PC-9 (cell line): Measurements from ENCODE around the gene CYB5A. TPM values are rescaled to one million over a fixed set of nuclear protein-coding genes. Genes with fewer than 3 reads are reported as not detected.

Experiments
- BruUV-seq: library from RNA; stranded (reverse); fragments of 400-500 nt; replicated peaks from 2 replicates; lab custom pipeline; 2021; lab: Mats Ljungman, UMichigan
- CTCF ChIA-PET: fragments of 300-600 bp; sonication (Branson Sonifier 250); formaldehyde crosslinking; loops from one replicate; lab custom pipeline; 2022; ENCODE audit warnings: antibody characterized with exemption; lab: Charles Lee
- POLR2A ChIA-PET: fragments of 300-600 bp; sonication (Branson Sonifier 250); formaldehyde crosslinking; loops from one replicate; lab custom pipeline; 2022; ENCODE audit warnings: antibody characterized with exemption; ENCODE audit not compliant: unreplicated experiment; lab: Charles Lee
- DNase-seq, 2 experiments: peaks; one replicate each; pipeline versions ENCODE4 v3.0.0 to v3.0.0-alpha.2; 2015 to 2022; ENCODE audit warnings: mixed read lengths in 1 of 2
- H2AFZ ChIP-seq: fragments of 200-600 bp; sonication (generic); 2 replicates; pipeline ENCODE4 v1.8.1; 2017; ENCODE audit warnings: antibody characterized with exemption
- H3F3A ChIP-seq: fragments of 200-600 bp; sonication (generic); 2 replicates; pipeline ENCODE4 v1.8.1; 2017; ENCODE audit warnings: antibody characterized with exemption, mild to moderate bottlenecking, low read depth; ENCODE audit not compliant: insufficient read depth
- H3K27ac ChIP-seq: fragments of 200-600 bp; sonication (generic); 2 replicates; pipeline ENCODE4 v1.6.1; 2016; ENCODE audit warnings: mixed run types
- H3K27me3 ChIP-seq: fragments of 200-600 bp; sonication (generic); 2 replicates; pipeline ENCODE4 v1.6.1; 2016; ENCODE audit warnings: low read depth, mixed run types; ENCODE audit not compliant: insufficient read depth
- H3K36me3 ChIP-seq: fragments of 200-600 bp; sonication (generic); 2 replicates; pipeline ENCODE4 v1.6.1; 2016; ENCODE audit warnings: low read depth, mixed run types
- H3K4me1 ChIP-seq: fragments of 200-600 bp; sonication (generic); replicated peaks from 2 replicates; pipeline ENCODE4 v1.6.1; 2016; ENCODE audit warnings: mixed run types; ENCODE audit not compliant: insufficient read depth
- H3K4me2 ChIP-seq: fragments of 200-600 bp; sonication (generic); 2 replicates; pipeline ENCODE4 v1.6.1; 2017; ENCODE audit warnings: mixed run types
- H3K4me3 ChIP-seq: fragments of 200-600 bp; sonication (generic); 2 replicates; pipeline ENCODE4 v1.6.1; 2016; ENCODE audit warnings: mixed run types
- H3K79me2 ChIP-seq: fragments of 200-600 bp; sonication (generic); 2 replicates; pipeline ENCODE4 v1.6.1; 2017; ENCODE audit warnings: low read depth, mixed run types
- H3K9me2 ChIP-seq: fragments of 200-600 bp; sonication (generic); 2 replicates; pipeline ENCODE4 v1.8.1; 2017; ENCODE audit warnings: mild to moderate bottlenecking; ENCODE audit not compliant: insufficient read depth
- H3K9me3 ChIP-seq: fragments of 200-600 bp; sonication (generic); 2 replicates; pipeline ENCODE4 v1.8.1; 2016; ENCODE audit warnings: low read depth; ENCODE audit not compliant: insufficient read depth
- H4K20me1 ChIP-seq: fragments of 200-600 bp; sonication (generic); 2 replicates; pipeline ENCODE4 v1.8.1; 2017; ENCODE audit not compliant: insufficient read depth
- EZH2 ChIP-seq: fragments of 200-600 bp; sonication (generic); IDR thresholded peaks from 2 replicates; pipeline ENCODE4 v1.8.0; 2017; ENCODE audit warnings: antibody characterized with exemption, low read depth
- intact Hi-C: fragments of 100-400 bp; cut with micrococcal nuclease; formaldehyde crosslinking; loops from one replicate; pipeline ENCODE4 v1.10.0; 2022; ENCODE audit not compliant: unreplicated experiment
- total RNA-seq: library from RNA; stranded (reverse); gene quantifications from 2 replicates; pipeline ENCODE4 v1.2.3, GENCODE V29; 2021
- TF ChIP-seq, protein P1 (sequence below): fragments of 200-600 bp; sonication (generic); conservative IDR thresholded peaks from 2 replicates; pipeline ENCODE4 v1.6.1; 2017; ENCODE audit warnings: mixed run types, antibody characterized with exemption, mild to moderate bottlenecking, moderate library complexity

Gene CYB5A
- total RNA-seq, 1 experiment from 2014 or later, result 109 TPM

DNA sequence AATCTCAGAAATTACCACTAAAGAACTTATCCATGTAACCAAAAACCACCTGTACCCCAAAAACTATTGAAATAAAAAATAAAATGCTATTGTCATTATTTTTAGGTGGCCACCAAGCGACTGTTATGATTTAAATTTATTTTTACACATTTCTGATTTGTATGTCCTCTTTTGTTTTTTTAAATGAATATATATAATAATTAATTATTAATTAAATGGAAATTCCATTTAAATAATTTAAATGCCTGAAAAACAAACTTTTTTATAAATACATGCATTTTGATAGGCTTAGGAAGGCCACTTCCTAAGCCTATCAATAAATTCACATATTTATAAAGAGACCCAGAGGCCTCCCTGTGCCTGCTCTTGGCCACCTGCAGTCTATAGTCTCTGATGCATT is 52.2 kb downstream of the CYB5A start:
- no peak for TF ChIP-seq EZH2
- Histone ChIP-seq H3K27ac (no peak overlapping the region), H4K20me1 (no peaks in the 10 kb centered on the region), H3K9me3 (no peaks in the 10 kb centered on the region), H3F3A (peaks cover 16% of the 10 kb centered on the region), H3K4me2 (no peak overlapping the region), H2AFZ (no peak overlapping the region), H3K4me1 (peaks cover 18% of the 10 kb centered on the region), H3K36me3 (no peaks in the 10 kb centered on the region), H3K27me3 (no peaks in the 10 kb centered on the region), H3K4me3 (no peak overlapping the region), H3K9me2 (no peaks in the 10 kb centered on the region), H3K79me2 (no peaks in the 10 kb centered on the region)
- no TSS peak for BruUV-seq
- POLR2A ChIA-PET, result no interaction called here
- CTCF ChIA-PET, result no interaction called here
- intact Hi-C loops, result no loop called here
- no peak for DNase-seq

DNA sequence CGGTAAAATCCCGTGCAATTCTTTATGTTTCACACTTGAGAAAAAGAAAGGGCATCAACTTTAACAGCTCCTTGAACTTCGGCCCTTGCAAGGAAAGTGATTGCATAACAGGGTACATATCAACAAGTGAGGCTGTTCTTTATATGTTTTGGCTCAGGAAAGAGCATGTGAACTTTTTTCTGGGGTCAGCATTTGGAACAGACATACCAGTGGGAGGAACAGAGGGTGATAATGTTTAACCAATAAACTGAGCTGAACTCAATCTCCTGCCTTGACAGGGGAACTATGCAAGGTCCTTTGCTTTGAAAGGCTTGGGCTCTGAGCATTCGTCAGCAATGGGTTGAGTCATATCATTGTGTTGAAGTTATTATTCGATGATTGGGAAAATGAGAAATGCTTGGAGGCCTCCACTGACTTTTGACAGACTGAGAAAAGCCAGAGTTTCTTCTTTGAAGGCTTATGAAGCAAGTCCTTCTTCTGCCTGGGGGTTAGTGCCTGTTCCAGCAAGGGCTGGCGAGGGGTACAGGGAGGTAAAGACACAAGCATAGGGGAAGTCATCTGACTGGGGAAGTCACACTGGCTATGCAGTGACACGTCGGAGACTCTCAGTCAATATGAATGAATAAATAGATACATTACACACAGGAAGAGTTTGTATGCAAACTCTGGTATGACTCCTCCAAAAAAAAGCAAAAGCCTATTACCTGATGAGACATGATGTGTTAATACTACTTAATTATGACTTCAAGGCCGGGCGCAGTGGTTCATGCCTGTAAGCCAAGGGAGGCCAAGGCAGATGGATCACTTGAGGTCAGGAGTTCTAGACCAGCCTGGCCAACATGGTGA is 57.2 kb downstream of the CYB5A start:
- peaks cover 52% of the 10 kb centered on the region for H3K4me1 ChIP-seq
- POLR2A ChIA-PET, result no interaction called here
- no peaks in the 10 kb centered on the region for H3K9me2 ChIP-seq
- H3F3A ChIP-seq, result peaks cover 29% of the 10 kb centered on the region
- no peaks in the 10 kb centered on the region for H3K79me2 ChIP-seq
- no peak for TF ChIP-seq EZH2
- TF ChIP-seq, protein P1, sequence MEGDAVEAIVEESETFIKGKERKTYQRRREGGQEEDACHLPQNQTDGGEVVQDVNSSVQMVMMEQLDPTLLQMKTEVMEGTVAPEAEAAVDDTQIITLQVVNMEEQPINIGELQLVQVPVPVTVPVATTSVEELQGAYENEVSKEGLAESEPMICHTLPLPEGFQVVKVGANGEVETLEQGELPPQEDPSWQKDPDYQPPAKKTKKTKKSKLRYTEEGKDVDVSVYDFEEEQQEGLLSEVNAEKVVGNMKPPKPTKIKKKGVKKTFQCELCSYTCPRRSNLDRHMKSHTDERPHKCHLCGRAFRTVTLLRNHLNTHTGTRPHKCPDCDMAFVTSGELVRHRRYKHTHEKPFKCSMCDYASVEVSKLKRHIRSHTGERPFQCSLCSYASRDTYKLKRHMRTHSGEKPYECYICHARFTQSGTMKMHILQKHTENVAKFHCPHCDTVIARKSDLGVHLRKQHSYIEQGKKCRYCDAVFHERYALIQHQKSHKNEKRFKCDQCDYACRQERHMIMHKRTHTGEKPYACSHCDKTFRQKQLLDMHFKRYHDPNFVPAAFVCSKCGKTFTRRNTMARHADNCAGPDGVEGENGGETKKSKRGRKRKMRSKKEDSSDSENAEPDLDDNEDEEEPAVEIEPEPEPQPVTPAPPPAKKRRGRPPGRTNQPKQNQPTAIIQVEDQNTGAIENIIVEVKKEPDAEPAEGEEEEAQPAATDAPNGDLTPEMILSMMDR, result no peak
- intact Hi-C loops, result no loop called here
- CTCF ChIA-PET, result interaction anchor here (0.6 kb wide), 1 partner anchor 100 kb away, joined by 3 read pairs; no protein-coding TSS in a partner anchor
- H2AFZ ChIP-seq, result peak overlapping the region; percentile 46; the same call in 1 of the 2 replicates
- peak overlapping the region; percentile 70 for H3K27ac ChIP-seq
- no peaks in the 10 kb centered on the region for H4K20me1 ChIP-seq
- no peaks in the 10 kb centered on the region for H3K27me3 ChIP-seq
- H3K4me2 ChIP-seq, result peak overlapping the region; percentile 53
- H3K9me3 ChIP-seq, result no peaks in the 10 kb centered on the region
- H3K4me3 ChIP-seq, result no peak overlapping the region
- DNase-seq, result peak in 1 of 2 experiments; percentile 84
- H3K36me3 ChIP-seq, result no peaks in the 10 kb centered on the region
- BruUV-seq, result no TSS peak

DNA sequence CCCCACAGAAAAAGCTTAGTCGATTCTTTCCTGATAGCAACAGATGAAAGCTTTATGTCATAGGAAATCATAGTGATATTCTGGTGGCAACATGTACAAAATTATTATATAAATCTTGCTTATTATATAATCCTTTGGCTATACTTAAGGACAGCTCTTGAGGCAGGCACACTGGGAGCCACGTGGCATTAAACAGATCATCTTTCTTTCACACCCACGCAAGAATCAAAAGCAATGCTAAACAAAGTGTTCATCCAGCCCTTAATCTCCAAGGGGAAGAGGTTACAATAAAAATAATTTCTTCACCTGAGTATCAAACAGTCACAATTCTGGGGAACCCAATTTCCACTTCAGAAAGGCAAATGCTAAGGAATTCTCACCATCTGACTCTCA is 57.8 kb downstream of the CYB5A start:
- Histone ChIP-seq H3K4me3 (no peak overlapping the region), H3K9me2 (no peaks in the 10 kb centered on the region), H3F3A (peaks cover 29% of the 10 kb centered on the region), H2AFZ (no peak overlapping the region; the same call in 1 of the 2 replicates), H3K36me3 (no peaks in the 10 kb centered on the region), H3K27ac (peak overlapping the region; percentile 70), H3K9me3 (no peaks in the 10 kb centered on the region), H3K27me3 (no peaks in the 10 kb centered on the region), H3K79me2 (no peaks in the 10 kb centered on the region), H3K4me2 (peak overlapping the region; percentile 53), H4K20me1 (no peaks in the 10 kb centered on the region), H3K4me1 (peaks cover 52% of the 10 kb centered on the region)
- intact Hi-C loops, result no loop called here
- no peak for DNase-seq
- ChIA-PET POLR2A (no interaction called here), CTCF (interaction anchor here (0.6 kb wide), 1 partner anchor 100 kb away, joined by 3 read pairs; no protein-coding TSS in a partner anchor)
- TF ChIP-seq, protein P1, result no peak
- no peak for TF ChIP-seq EZH2
- no TSS peak for BruUV-seq
